T-helper 2 cell treated with Interferon-gamma antibody and Interleukin-4, amounts not matched to agents 100 ng/mL and 5 ng/mL, for 36 hours (primary cell): Measurements from ENCODE around the gene OPCML. TPM values are rescaled to one million over a fixed set of nuclear protein-coding genes. Genes with fewer than 3 reads are reported as not detected.

Source experiments
- intact Hi-C: fragments of 100-400 bp; cut with micrococcal nuclease; formaldehyde crosslinking; loops from one replicate; pipeline ENCODE4 v1.15.1; 2023
- total RNA-seq: library from RNA; stranded (reverse); gene quantifications from 2 replicates; pipeline ENCODE4 v1.2.3, GENCODE V29; 2022

Gene OPCML
- total RNA-seq, 1 donor from 2014 or later: not detected

GRCh38 chr11:133541021-133541719 lies 8.9 kb upstream of the OPCML start:
- intact Hi-C loops: no loop called here

DNA sequence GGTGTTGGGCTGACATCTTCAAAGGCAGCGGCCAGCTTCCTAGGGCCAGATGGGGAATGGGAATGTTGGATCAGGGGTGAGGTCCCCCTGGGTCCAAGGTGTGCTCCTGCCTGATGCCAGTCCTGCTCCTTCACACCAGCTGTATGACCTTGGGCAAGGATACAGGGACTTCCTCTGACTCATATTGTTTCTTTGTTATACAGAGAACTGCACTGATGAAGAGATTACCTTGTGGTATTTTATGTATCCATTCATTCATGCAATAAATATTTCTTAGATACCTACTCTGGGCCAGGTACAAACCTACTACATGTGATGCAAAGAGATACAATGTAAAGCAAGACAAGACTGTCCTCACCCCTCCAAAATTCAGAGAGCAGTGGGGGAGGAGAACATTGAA lies 3.9 kb upstream of the OPCML start:
- intact Hi-C loops: no loop called here

DNA sequence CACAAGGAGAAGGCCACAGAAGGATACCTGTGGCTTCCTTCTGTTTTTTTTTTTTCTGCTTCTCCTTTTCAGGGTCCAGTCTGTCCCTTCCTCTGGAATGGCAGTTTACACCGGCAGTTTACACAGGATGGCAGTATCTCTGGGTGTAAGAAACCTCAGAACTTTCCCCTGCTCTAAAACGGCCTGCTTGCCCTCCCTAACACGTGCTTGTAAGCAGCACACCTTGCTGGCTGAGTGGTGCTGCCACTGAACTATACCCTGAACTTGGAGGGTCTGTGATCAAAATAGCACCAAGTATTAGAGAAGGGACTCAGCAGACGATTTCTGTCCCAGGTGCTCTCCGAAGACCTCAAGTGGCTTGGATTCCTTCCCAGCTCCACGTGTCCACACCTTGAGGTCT lies 904 bp upstream of the OPCML start:
- intact Hi-C loops: no loop called here

DNA sequence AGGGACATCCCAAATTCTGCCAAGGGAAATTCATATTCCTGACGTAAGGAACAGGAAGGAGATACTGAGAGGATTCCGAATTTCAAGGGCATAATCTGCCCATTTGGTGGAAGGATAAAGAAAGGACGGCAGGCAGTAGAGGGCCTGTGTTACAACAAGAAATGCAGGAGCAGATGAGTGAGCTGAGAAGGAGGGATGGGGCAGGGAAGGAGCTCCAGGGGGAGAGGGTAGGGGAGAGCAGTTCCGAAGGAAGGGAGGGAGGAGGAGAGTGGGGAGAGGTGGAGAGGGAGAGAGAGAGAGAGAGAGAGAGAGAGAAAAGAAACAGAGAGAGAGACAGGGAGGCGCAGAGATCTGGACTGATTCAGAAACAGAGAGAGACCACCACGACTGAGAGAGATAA lies 843 bp downstream of the OPCML start:
- intact Hi-C loops: no loop called here

DNA sequence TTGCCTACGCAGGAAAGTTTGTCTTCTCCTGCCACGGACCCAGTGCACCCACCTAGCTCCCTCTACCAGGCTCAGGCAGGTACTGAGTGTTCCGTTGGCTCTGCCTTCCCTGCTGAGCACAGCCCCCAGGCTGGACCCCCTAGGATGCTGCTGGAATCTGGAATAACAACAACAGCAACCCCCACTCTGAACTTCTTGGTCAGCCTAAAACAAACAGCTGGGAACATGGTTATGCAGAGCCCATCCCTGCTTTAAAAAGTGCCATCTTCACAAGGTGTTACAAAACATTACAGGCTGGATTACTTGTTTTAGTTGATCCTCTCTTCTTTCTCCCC lies 1.8 kb downstream of the OPCML start:
- intact Hi-C loops: no loop called here

DNA sequence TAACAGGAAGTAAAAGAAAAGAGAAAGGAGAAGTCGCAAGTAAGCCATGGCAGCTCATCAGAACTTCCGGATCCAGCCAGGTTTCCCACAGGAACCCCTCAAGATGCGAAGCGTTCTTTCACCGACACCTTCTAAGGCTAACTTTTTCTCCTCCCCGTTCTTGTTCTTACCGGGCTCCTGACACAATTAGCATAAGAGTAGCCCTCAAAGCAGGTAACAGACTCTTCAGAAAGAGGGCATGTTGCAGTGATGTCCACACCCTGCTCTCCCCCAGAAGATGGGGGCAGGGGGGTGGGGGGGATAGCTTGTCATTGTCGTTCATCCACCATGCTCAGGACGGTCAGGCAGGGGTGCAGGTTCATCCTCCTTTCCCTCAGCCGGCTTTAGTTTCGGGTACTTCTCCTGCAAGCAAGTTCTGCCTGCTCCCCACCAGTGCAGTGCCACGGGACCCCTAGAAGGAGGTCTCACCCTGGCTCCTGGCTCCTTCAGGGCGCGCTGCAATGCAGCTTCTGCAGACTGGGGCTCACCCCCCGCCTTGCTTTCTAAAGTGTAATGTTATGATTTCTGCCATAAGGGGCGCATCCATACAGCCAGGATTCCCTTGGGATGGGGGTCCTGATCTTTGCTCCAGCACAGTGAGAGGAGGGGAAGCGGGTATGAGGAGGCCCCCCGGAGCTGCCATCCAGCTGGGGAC lies 2.3 kb downstream of the OPCML start:
- intact Hi-C loops: no loop called here

DNA sequence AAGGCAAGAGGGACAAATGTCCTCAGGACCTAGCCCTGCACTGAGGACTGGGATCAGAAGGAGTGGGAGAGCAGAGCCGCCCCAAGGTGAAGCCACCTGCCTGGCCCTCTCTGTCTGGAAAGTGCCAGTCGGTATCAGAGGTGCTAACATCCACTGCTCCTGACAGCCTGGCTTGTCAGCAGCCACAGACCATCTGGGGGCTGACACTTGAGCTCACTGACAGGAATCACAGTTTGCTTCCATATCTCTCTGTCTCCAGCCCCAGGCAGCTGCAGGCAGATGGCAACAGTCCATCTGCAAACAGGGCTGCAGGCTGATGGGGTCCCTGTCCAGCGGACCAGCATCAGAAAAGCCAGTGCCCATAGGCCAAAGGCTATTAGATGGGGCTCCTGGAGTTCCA lies 5.5 kb downstream of the OPCML start:
- intact Hi-C loops: no loop called here

- intact Hi-C loops: no loop called here
These were observed 6.3 kb downstream of the OPCML start for GRCh38 chr11:133525976-133526375.

GRCh38 chr11:133524488-133524887 lies 7.8 kb downstream of the OPCML start:
- intact Hi-C loops: no loop called here

- intact Hi-C loops: no loop called here
These were observed 10.0 kb downstream of the OPCML start for GRCh38 chr11:133522344-133522743.

- intact Hi-C loops: no loop called here
These were observed 10.8 kb downstream of the OPCML start for GRCh38 chr11:133521502-133521901.

DNA sequence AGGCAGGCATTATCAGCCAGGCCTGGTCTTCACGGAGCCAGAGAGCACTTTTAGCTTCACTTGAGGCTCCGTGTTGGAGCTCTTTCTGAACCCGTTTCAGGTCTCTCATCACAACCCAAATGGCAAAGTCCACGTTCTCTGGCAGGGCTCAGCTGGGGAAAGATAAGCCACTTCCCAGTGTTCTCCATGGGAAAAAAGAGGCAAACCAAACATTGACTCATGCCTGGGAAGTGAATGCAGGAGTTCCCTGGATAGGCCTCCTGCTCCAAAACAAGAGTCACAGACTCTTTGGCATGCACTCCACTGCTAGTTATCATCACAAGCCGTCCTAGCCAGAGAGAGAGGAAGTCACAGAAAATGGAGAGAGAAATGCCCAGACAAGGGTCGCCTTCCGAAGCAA lies 11.6 kb downstream of the OPCML start:
- intact Hi-C loops: no loop called here

DNA sequence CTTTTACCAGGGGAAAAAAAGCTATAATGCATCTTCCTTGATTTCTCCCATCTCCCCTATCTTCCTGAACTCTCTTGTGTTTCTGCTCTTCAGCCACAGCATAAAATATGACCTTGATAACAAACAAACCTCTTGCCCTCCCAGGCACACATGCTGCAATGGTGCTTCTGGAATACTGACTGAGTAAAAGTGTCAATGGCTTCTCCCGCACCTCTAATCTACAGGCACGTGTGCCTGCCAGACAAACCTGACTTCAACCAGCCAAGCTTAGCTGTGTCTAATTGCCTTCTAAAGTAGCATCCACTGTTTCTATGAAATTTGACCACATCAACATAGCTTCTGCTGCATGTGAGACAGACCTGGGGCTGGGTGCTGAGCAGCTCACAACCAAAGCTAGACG lies 12.7 kb downstream of the OPCML start:
- intact Hi-C loops: no loop called here

DNA sequence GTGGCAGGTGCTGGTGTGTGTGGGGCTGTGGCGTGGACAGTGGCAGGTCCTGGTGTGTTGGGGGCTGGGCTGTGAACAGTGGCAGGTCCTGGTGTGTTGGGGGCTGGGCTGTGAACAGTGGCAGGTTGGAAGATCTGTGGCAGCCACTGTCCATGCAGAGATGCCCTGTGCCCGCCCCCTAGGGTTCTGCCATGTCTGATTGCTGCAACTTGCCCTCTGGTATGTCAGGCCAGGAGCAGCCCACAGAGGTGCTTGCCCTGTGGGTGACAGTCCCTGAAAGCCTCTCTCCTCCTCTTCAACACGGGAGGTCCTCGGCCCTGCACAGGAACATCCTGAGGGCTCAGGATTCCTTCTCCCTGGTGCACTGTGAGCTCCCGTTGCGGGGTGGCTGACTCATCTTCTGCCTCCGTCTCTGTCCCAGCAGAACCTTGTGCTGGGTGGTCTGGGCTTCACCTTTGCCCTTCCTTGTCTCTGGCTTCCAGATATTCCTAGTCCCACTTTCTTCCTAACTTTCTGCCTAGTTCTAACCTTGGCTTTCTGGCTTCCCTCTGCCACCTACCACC lies 13.5 kb downstream of the OPCML start:
- intact Hi-C loops: no loop called here

DNA sequence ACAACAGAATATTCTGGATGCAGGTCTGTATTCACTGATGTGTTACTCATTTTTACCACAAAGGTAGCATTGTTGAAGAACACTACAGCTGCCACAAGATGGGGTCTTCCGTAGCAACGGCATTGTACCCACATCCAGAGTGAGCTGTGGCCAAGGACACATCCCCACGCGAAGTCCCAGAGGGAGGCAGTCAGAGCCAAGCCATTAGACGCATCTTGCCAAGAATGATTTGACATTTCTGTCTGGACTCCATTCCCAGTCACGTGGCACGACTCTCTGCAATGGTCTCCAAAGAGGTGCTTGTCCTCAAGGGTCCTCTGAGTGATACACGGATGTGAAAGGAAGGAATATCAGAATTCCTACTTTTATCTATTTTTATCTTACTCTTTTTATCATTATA lies 15.5 kb downstream of the OPCML start:
- intact Hi-C loops: no loop called here

GRCh38 chr11:133515107-133515506 lies 17.2 kb downstream of the OPCML start:
- intact Hi-C loops: no loop called here

GRCh38 chr11:133509924-133510697 lies 22.2 kb downstream of the OPCML start:
- intact Hi-C loops: no loop called here

DNA sequence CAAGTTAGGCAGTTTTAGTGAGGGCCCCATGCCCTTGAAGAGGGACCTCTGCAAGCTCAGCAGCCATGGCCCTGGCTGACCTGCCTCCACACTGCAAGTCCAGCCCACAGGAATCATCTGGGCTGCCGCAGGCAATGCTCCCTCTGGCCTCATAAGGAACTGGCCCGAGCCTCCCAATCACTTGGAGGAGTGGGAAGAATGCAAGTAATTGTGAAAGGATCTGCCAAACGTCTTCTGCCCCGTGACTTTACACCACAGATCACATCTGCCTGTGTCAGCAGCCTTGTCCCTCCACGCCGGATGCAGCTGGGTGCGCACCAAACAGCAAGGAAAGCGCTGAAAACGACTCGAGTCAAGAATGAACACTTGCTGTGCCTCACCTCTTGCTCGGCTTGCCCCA lies 23.8 kb downstream of the OPCML start:
- intact Hi-C loops: no loop called here

DNA sequence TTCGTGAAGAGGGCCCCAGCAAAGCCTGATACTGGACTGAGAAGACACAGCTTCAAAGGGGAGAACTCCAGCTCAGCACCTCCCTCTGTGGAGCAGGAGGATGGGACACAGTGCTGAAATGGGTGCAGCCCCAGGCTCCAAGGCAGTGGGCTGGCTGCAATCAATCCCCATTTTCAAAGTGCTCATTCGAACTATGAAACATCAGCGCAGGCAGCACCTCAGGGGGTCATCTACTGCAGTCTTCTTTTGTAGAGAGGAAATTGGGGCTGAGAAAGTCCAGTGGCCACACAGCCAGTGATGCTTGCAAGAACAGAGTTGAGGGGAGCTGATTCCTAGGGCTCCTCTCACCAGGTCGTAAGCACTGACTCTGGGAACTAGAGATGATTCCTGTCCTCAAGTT lies 25.1 kb downstream of the OPCML start:
- intact Hi-C loops: no loop called here

DNA sequence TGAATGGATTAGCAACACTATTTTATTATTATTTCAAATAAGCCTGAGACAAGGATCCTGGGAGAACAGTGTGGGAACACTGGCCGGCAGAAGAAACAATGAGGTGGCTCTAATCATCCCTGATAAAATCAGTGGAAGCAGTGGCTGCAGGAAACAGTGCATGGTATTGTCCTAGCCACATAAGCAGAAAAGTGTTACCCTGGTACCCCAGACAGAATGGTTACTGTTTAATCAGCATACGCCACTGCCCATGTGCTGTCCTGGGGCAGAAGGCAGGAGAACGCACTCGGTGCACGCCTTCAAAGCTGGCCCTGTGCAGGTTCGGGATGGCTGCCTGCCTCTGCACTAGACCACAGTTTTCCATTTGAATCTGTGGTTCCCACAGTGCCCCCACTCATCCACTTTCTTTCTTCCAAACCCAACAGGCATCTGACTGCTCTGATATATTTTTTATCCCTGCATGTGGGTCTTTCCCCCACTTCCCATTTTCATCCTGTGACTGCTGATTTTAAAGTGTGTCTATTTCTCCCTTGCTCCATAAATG lies 25.7 kb downstream of the OPCML start:
- intact Hi-C loops: no loop called here

DNA sequence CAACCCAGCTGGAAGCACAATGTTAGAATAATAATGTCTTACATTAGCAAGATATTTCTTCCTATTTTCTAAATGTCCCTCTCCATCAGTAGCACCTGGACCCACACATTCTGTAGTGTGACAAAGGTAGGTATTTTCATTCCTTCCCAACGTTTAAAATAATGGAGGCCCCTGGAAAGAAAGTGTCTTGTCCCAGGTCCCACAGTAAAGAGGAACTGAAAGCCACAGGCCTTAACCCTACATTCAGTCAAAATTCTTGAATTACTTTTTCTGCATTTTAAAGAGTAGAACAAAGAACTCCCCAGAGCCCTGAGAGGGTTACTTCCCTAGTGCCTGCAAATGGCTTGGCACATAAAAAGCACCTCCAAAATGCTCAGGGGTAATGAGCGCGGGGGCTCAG lies 26.3 kb downstream of the OPCML start:
- intact Hi-C loops: no loop called here

DNA sequence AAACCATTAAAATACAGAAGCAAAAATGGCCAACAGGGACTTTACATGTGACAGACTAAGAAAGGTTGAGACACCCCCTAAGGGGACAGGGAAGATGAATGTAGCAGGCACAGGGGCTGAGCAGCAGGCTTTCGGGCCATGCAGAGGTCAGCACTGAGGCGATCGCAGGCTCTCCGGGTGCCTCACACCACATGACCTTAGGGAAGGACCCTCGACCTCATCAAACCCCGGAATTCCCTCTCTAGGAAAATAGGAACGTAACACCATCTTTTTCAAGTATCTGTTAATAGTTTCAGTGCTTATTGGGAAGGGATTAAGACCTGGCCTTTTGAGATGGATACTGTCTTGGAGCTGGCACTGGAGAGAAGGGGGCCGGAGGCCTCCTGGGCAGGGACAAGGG lies 27.4 kb downstream of the OPCML start:
- intact Hi-C loops: no loop called here
